NCI-H2081 (cell line): Measurements from ENCODE around the gene ST3GAL6.

Experiments
- DNase-seq, 2 experiments: peaks; one replicate each; lab custom pipeline; 2025; lab: John Stamatoyannopoulos, UW

Gene ST3GAL6, protein sequence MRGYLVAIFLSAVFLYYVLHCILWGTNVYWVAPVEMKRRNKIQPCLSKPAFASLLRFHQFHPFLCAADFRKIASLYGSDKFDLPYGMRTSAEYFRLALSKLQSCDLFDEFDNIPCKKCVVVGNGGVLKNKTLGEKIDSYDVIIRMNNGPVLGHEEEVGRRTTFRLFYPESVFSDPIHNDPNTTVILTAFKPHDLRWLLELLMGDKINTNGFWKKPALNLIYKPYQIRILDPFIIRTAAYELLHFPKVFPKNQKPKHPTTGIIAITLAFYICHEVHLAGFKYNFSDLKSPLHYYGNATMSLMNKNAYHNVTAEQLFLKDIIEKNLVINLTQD

DNA sequence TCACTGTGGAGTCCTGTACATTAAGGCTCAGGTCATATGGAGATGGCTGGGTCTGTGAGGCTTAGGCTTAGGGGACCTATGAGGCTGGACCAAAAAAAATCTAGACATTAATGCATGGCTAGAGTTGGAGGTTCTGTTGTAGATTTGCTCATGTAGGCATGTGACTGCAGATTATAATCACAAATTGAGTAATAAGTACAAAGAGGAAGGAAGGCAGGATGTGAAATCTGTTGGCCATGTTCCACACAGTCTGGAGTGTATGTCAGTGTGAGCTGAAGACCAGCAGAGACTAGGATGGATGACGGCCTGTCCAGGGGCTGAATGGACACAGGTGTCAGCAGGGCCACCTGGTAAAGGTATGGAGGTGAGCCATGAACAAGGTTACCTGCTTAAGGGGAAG, at the start of gene ST3GAL6:
ST3GAL6 (plus strand) TSS at position 265 of the 400 bp plus-strand sequence. CDS start 5,101 bp downstream, outside the sequence.
- DNase-seq: no peak

DNA sequence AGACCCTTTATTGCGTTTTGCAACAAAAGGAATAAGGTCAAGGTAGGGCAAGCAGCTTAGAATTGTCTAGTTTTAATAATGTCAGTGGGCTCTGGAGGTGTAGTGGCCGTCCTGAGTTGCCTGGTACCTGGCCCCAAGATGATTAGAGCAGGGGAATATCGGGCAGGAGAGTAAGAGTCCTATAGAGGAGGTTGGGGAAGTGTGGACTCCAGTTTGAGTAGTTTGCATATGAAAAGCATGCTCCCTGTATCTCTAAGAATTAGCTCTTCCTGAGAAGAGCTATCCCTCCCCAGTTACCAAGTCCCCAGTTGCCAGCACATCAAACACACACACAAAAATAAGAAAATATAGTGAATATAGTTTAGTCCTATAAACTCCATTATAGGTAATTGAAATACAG, 49.2 kb upstream of the ST3GAL6 start:
- DNase-seq: no peak

DNA sequence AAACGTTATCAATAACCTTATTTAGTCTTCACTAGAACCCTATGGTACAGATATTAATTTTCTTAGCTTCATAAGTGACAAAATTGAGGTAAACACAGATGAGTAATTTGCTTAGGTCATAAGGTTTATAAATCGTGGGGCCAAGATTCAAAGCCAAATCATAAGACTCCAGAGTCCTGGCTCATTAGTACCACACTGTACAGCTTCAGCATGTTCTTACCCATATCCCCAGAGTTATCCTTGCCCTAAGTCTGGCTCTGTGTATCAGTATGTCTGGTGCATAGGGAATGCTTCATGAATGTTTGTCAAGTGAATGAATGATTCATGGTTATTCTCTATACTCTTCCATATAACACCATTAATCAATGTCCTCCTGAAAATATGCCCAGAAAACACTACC, 45.6 kb upstream of the ST3GAL6 start:
- no peak for DNase-seq

DNA sequence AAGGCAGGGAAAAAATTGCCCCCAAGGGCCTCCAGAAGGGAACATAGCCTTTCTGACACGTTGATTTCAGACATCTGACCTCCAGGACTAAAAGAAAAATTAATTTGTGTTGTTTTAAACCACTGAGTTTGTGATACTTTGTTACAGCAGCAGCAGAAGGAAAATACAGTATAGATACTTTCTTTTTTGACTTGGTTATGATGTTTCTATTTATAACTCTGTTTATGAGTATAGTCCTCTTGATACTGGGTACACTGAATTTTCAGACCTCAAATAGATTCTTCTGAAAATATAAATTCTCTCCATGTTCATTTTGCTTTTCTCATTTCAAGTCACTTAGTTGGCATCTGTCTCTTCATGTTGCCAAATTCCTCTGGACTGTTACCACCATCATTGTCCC, 44.4 kb upstream of the ST3GAL6 start:
- DNase-seq: no peak

DNA sequence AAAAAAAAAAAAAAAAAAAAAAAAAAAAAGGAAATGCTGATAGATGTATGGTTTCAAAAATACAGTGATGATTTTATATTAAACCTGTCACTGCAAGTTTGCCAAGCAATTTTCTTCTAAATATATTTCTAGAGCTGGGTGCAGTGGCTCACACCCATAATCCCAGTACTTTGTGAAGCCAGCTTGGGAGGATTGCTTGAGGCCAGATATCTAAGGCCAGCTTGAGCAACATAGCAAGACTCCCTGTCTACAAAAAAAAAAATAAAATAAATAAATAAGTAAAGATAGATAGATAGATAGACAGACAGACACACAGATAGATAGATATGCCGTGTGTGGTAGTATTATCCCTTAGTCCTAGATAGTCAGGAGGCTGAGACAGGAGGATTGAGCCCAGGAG, 41.4 kb upstream of the ST3GAL6 start:
- DNase-seq: no peak

DNA sequence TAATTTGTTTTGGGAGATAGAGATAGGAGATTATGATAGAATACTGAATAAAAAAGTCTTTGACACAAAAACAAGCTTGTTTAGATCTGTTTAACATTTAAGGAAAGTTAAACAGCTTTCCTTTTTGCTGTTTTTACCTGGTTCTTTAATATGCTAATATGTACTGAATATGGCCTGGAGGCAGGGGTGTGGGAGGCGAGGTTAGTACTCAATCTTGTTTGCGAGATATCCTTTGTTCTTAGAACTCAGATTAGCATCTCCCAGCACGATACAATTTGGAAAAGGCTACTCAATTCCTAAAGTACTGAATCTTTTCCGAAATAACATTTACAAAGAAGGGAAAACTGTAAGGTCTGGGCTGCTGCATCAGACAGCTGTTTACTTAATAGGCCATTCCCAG, 40.8 kb upstream of the ST3GAL6 start:
- no peak for DNase-seq

DNA sequence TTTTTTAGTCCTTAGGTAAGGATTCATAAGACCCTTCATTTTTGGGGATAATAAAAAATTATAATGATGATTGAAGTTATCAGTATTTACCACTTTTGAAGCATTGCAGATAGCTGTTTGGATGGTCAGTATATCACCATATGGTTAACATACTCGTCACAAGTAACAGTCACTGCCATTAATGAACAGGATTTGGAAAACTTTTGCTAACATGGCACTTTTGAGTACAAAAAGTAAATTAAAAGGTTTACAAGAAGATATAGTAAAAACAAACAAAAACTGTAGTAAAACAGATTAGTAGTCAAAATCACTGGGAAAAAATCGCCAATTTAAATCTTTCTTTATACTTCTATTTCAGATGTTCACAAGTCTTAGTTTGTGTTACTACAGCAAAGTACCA, 37.8 kb upstream of the ST3GAL6 start:
- DNase-seq: no peak

DNA sequence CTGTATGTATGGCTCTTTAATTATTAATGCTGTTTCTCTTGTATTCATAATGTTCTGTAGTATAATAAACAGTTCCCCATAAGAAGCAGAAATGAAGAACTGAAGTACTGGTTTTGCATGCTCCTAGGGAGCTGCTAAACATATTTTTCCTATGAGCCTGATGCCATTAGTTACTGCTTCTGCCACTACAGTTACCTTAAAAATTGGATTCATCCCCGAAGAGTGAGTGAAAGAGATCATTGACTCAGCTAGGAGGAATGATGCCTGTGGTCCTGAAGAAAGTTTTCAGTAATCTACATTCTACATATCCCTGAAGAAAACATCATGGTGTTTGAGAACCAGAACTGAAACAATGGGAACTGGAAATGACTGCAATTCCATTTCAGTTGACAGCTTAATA, 37.1 kb upstream of the ST3GAL6 start:
- DNase-seq: no peak

DNA sequence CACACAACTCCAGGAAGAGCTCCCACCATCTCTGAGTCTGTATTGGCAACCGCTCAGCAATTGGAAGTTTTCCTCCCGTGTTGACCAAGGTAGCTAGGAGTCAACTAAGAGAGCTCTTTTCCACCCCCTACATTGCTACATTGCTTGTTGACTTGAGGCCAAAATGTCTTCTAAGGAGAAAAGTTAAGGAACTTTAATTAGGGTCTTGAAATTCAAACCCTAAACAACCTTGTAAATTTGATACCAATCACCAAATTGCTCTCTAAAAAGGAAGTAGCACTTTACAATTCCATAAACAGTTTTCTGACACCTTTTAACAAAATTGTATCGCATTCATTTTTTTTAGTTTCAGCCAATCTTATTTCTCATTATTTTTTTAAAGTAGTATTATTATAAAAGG, 35.5 kb upstream of the ST3GAL6 start:
- no peak for DNase-seq

DNA sequence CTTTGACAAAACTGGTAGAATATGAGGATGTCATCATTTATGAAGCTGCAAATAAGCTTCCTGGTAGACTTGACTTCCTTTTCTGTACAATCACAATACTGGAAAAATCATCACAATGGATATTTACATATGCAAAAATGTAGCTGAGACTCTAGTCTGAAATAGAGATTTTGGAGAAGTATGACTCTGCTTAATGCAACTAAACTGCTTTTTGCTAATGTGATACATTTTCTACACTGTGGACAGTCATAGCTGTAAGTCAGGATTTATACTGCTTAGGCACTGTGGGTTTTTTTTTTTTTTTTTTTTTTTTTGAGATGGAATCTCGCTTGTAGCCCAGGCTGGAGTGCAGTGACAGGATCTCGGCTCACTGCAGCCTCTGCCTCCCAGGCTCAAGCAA, 34.5 kb upstream of the ST3GAL6 start:
- no peak for DNase-seq

DNA sequence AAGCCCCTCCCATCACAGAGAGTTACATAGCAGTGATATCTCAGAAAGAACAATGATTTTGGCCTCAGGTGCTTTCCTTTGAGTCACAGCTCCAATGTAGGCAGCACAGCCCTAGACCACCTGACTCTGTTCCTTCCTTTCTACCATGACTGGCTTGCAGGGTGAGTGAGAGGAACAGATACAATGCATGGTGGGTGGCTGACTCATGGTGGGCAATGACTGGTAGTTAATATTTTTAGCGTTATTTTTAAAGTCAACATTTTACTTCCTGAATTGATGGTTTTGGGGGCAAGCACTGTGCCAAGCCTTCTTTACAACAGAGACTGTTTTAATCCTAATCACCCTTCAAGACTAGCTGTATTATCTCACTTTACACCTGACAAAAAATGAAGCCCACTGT, 32.8 kb upstream of the ST3GAL6 start:
- DNase-seq: no peak

DNA sequence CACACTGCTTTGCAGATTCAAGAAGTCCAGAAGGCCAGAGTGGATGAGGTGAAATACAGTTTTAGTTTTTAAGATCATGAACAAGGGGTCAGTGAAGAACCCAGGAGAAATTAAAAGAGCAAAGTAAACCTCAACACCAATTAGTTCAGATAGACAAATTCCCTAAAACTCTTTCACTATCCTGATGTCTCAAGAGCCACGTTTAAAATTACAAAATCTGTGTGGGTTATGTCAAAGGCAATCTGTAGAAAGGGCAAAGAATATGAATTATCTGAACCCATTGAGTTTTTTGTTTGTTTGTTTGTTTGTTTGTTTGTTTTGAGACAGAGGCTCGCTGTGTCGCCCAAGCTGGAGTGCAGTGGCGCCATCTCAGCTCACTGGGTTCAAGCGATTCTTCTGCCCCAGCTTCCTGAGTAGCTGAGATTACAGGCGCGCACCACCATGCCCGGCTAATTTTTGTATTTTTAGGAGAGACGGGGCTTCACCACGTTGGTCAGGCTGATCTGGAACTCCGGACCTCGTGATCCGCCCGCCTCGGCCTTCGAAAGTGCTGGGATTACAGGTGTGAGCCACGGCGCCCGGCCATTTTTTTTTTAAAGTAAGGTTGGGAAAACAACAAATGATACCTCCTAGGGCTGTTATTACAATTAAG, 32.1 kb upstream of the ST3GAL6 start:
- no peak for DNase-seq

DNA sequence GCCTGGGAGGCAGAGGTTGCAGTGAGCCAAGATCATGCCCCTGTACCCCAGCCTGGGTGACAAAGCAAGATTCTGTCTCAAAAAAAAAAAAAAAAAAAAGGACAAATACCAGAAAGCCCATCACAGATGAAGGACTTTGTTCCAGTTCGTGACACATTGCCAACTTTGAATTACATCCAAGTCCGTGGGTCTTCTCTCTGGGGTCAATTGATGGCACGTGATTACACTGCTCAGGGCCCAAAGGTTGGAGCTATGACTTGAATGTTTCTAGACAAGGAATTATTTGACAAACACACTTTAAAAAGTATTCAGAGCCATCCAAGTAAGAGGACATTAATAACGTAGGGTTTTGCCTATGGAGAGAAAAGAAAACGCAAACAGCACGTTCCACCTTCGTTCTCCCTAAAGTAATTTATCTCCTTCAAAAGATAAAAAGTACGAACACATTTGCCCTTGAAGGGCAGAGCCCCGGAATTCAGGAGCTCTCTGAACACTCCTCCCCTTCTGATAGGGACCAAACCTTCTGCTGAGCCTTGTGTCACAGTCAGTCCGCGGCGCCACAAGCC, 31.3 kb upstream of the ST3GAL6 start:
- DNase-seq: no peak

DNA sequence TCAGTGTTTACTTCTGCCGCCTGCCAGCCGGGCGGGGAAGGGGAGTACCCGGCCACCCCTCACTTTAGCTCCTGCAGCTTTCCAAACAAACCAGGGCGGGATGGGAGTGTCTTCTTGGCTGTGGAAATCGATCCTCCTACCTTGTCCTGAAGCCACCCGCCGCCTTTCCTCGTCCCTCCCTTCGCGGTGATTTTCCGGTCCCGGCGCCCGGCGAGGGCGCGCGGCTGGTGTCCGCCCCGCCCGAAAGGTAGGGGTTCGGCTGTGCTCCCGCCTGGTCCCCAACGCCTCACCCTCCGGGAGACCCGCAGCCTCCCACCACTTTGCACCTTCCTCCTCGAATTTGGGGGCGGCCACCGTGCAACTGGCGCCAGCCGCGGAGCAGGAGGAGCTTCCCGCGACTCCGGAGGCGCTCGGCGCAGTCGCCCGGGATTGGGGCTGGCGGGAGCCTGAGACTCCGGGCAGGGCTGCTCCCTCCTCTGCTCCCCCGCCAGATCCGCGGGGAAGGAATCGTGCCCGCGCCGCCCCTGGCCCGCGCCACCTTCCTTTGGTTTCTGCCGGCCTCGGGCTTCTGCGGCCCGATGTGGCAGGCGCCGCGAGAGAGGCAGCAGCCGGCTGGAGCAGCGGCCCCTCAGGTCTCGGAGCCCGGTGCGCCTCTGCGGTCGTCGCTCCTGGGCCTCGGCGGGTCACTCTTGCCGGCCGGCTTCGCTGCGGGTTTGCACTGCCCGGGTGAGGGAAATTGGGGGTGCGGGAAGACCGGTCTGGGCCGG, 30.7 kb upstream of the ST3GAL6 start:
- peak in 1 of 2 experiments; percentile 30 for DNase-seq

DNA sequence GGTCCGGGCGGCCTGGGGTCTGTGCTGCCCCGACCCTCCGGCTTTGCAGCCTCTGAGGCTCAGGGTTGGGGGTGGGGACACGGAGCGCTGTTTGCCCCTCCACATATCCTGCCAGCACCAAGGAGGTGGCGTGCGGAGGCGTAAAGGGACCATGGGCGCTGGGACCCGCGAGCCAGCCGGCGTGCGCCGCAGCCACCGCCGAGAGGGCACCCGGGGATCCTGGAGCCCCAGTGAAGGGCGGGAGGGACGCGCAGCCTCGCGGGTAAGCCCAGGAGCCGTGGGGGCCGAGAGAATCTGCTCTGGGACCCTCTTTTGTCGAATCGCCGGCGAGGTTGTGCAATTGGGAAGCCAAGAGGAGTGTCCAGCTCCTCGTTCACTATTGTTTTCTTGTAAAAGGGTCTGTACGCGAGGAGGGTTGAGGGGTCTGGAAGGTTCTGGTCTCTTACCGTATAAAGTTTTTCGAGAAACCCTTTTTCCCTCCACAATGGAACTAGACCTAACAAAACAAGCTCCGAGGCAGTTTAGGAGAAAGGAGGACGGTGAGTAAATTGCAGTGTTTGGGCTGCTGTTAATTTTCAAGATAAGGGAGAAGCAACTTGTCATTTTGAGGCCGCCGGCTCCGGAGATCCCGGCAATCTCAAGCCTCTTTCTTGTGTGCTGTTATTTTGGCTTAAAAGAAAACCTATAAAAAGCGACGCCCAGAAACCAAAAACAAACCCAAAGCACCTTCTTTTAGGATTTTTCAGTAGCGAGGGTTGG, 29.9 kb upstream of the ST3GAL6 start:
- DNase-seq: peak in 1 of 2 experiments; percentile 22

DNA sequence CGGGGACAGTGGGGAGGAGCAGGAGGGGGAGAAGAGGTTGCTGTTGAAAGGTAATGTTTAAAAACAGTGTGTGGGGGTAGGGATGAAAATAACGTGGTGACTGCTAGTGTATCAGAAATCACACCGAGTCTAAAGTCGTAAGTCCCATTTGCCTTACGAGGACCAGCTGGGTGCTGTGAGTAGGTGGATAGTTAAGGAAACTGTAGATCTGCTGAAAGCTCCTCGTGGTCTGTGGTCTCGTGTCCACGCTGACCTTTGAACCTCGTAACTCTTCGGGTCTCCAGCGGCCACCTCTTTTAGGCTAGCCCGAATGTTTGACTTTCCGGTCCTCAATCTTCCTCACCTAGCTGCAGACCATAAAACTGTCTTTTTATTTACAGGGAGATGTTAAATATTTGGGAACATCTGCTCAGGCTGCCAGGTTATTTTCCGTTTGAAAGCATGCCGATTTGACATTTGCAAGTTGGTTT, 29.3 kb upstream of the ST3GAL6 start:
- DNase-seq: no peak

DNA sequence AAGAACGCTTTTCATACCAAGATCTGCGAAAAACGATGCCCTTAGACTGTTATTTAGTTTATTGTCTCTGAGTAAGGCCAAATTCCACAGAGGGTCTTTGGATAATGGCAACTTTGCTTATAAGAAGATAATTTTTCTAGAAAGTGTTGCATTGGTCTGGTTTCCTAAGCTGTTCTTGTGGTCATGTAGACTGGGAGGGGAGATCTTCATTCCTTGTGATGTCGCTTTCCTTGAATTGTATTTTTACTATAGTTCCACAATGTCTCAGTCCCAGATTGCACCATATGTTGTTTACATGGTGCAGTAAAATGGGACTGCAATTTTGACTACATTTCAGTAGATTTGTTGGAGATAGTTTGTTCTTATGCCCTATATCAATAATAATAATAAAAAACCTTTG, 28.8 kb upstream of the ST3GAL6 start:
- DNase-seq: no peak

DNA sequence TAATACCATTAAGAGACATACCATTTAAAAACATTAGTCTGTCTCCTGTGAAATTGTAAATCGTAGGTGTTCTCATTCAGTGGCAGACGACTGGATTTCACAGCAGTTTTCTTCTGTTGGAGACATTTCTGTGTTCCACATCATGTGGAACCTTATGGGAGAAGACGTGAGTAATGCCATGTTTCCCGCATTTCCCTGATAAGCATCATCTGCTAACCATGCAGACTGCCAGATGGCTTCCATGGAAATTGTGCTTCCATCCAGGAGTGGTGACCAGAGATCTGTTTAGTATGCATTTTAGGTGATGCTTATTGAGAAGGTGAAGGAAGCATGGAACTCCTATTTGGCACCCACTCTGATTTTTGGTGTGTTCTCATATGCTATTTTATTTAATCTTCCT, 28.4 kb upstream of the ST3GAL6 start:
- DNase-seq: no peak

DNA sequence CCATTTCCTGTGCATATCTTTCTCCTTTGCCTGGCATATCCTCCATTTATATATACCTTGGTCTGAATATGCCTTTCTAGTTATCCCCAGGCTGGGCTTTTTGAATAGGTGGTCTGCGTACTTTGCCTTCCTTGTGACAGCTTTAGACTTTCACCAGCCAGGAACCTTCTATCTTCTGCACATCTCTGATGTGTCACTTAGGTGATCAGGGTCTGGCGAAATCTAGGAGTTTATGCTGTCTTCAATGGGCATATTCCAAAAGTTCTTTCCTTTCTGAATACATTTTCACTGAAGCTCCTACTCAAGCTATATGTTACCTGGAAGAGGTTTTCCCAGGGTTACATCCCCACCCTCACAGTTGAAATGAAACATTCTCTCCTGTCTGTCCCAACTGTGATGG, 27.8 kb upstream of the ST3GAL6 start:
- no peak for DNase-seq

DNA sequence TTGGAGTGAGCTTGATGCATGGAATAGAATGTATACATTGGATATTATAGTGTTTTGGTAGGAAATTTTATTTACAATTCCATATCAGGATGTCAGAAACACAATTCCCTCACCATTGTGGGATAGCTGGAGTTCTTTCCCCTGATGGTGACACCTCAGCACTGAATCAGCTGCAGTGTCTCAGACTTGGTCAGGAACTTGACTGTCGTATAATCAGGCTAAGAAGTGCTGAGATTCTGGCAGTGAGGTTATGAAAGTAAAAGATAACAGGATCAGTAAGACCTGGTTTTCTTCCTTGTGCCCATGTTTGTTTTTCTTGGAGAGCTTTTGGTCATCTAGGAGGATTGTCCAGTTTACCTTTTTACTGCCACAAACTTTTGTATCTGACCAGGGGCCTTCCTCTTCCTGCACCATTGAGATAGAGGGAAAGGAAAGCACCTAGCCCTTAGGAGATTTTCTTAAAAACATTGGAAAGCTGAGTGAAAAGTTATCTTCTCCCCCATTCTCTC, 27.3 kb upstream of the ST3GAL6 start:
- no peak for DNase-seq

DNA sequence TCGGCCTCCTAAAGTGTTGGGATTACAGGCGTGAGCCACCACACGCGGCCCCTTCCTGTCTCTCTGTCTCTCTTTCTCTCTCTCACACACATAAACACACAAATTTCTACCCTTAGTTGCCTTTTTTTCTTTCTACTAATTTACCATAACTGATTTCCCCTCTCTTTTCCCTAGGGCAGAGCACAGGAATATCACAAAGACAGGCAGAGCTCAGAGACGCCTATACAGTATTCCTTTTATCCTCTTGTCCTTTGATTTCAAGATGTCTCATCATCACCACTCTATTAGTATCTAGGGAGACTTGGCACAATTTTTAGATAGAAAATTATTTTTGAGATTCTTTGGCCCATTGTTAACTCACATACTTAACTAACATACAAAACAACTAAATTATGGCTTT, 25.8 kb upstream of the ST3GAL6 start:
- DNase-seq: no peak

DNA sequence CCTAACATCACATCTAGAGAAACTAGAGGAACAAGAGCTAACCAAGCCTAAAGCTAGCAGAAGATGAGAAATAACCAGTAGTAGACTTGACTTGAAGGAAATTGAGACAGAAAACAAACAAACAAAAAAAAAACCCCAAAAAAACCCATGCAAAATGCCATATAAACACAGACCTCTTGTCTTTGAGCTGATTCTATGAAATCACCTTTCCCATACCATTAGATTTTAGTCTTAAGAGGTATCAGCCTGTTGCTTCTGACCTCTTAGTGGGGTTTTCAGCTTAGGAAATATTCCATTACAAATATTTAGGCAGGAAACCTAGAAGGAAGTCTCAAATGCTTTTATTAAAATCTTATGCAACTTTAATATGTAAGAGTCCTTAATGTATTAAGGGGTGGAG, 23.9 kb upstream of the ST3GAL6 start:
- DNase-seq: no peak
